ENCODE data around the gene HS2ST1. TPM values are rescaled to one million over a fixed set of nuclear protein-coding genes. Genes with fewer than 3 reads are reported as not detected.

HS2ST1 gene
- total and polyA plus RNA-seq, 4 donors = 5.4 to 11.8 (median 8.2) TPM

- no peak overlapping the region for H3K4me3 ChIP-seq (ENCODE audit: low read depth in 1 of 3, low read length in 3 of 3)
- no peak overlapping the region for H3K27ac ChIP-seq (ENCODE audit: low read depth in 1 of 2, low read length in 2 of 2)
- no peak for DNase-seq (ENCODE audit: low spot score)
- no peaks in the 10 kb centered on the region for H3K9me3 ChIP-seq (ENCODE audit: control insufficient read depth in 4 of 4, low read length in 3 of 4)
- no peaks in the 10 kb centered on the region for H3K27me3 ChIP-seq (ENCODE audit: control insufficient read depth in 4 of 4, insufficient read depth in 4 of 4, low read length in 3 of 4)
- no peak for TF ChIP-seq HNF4G (IDR thresholded peaks at IDR 0.05)
- no peaks in the 10 kb centered on the region for H3K4me1 ChIP-seq (ENCODE audit: control insufficient read depth in 4 of 4, insufficient read depth in 4 of 4, low read length in 3 of 4)
- no peak overlapping the region for H3K9ac ChIP-seq (ENCODE audit: low read depth in 1 of 2, low read length in 2 of 2)
- WGBS = 93% methylated on average over 2 of the region's 2 CpGs
- peaks cover 0 to 4% (median 0%) of the 10 kb centered on the region in 4 donors for H3K36me3 ChIP-seq (ENCODE audit: control insufficient read depth in 4 of 4, insufficient read depth in 3 of 4, low read depth in 1 of 4, low read length in 3 of 4)
Measured at GRCh38 chr1:87077959-87078639, 163.7 kb downstream of the HS2ST1 start.

GRCh38 chr1:87084244-87084836, 169.9 kb downstream of the HS2ST1 start:
- no peaks in the 10 kb centered on the region for H3K27me3 ChIP-seq (ENCODE audit: control insufficient read depth in 4 of 4, insufficient read depth in 4 of 4, low read length in 3 of 4)
- no peaks in the 10 kb centered on the region for H3K9me3 ChIP-seq (ENCODE audit: control insufficient read depth in 4 of 4, low read length in 3 of 4)
- peak; percentile 42 for TF ChIP-seq CTCF (IDR thresholded peaks at IDR 0.05; ENCODE audit: low read depth, low read length, missing input control)
- no peak for TF ChIP-seq RXRA (IDR thresholded peaks at IDR 0.05)
- peak; percentile 79 to 82 for TF ChIP-seq RAD21 (IDR thresholded peaks at IDR 0.05)
- no peak for DNase-seq (ENCODE audit: low spot score)
- H3K36me3 ChIP-seq (ENCODE audit: control insufficient read depth in 4 of 4, insufficient read depth in 3 of 4, low read depth in 1 of 4, low read length in 3 of 4) = peaks cover 0 to 2% (median 0%) of the 10 kb centered on the region in 4 donors
- no peak overlapping the region for H3K27ac ChIP-seq (ENCODE audit: low read depth in 1 of 2, low read length in 2 of 2)
- 69% methylated on average over 3 of the region's 3 CpGs for WGBS
- no peak overlapping the region for H3K4me3 ChIP-seq (ENCODE audit: low read depth in 1 of 3, low read length in 3 of 3)
- H3K4me1 ChIP-seq (ENCODE audit: control insufficient read depth in 4 of 4, insufficient read depth in 4 of 4, low read length in 3 of 4) = no peaks in the 10 kb centered on the region
- no peak overlapping the region for H3K9ac ChIP-seq (ENCODE audit: low read depth in 1 of 2, low read length in 2 of 2)

GRCh38 chr1:87086120-87086519, 171.7 kb downstream of the HS2ST1 start:
- WGBS = 93% methylated on average over 8 of the region's 8 CpGs
- H3K27ac ChIP-seq (ENCODE audit: low read depth in 1 of 2, low read length in 2 of 2) = no peak overlapping the region
- peaks cover 0 to 2% (median 0%) of the 10 kb centered on the region in 4 donors for H3K36me3 ChIP-seq (ENCODE audit: control insufficient read depth in 4 of 4, insufficient read depth in 3 of 4, low read depth in 1 of 4, low read length in 3 of 4)
- H3K27me3 ChIP-seq (ENCODE audit: control insufficient read depth in 4 of 4, insufficient read depth in 4 of 4, low read length in 3 of 4) = no peaks in the 10 kb centered on the region
- H3K4me1 ChIP-seq (ENCODE audit: control insufficient read depth in 4 of 4, insufficient read depth in 4 of 4, low read length in 3 of 4) = no peaks in the 10 kb centered on the region
- H3K9me3 ChIP-seq (ENCODE audit: control insufficient read depth in 4 of 4, low read length in 3 of 4) = no peaks in the 10 kb centered on the region
- no peak for DNase-seq (ENCODE audit: low spot score)
- H3K4me3 ChIP-seq (ENCODE audit: low read depth in 1 of 3, low read length in 3 of 3) = no peak overlapping the region
- H3K9ac ChIP-seq (ENCODE audit: low read depth in 1 of 2, low read length in 2 of 2) = no peak overlapping the region
- TF ChIP-seq ATF3 (IDR thresholded peaks at IDR 0.05) (no peak), EGR1 (IDR thresholded peaks at IDR 0.05; ENCODE audit: low read depth in 2 of 2) (no peak), HNF4A (conservative IDR thresholded peaks at IDR 0.05) (no peak), RXRA (IDR thresholded peaks at IDR 0.05) (no peak), SP1 (IDR thresholded peaks at IDR 0.05) (no peak), TAF1 (conservative IDR thresholded peaks at IDR 0.05) (no peak), MAX (IDR thresholded peaks at IDR 0.05) (no peak), YY1 (IDR thresholded peaks at IDR 0.05) (no peak), GABPA (IDR thresholded peaks at IDR 0.05 in 1 of 2, conservative IDR thresholded peaks at IDR 0.05 in 1 of 2) (no peak), NR2F2 (IDR thresholded peaks at IDR 0.05) (no peak), FOXA1 (IDR thresholded peaks at IDR 0.05) (no peak), HNF4G (IDR thresholded peaks at IDR 0.05) (no peak), FOXA2 (IDR thresholded peaks at IDR 0.05) (no peak), ZBTB33 (IDR thresholded peaks at IDR 0.05) (no peak)

Data from liver (tissue), 9 donors.